Ecto neural progenitor cell (in vitro differentiated cells): ENCODE measurements around the gene ARMC7.
"Not testable (repeated sequence)": the region's sequence is repeated elsewhere in the genome, so short reads cannot be mapped to it uniquely, and the experiment has no call there.

Experiments
- DNase-seq: peaks from one replicate; pipeline ENCODE4 v3.0.0-alpha.2; 2018; ENCODE audit warnings: low spot score

Gene ARMC7

GRCh38 chr17:75130059-75130631 is 20.4 kb downstream of the ARMC7 start:
- no peak for DNase-seq

GRCh38 chr17:75130632-75131277 is 21.0 kb downstream of the ARMC7 start:
- DNase-seq: peak; percentile 86

- DNase-seq: peak; percentile 95
These were observed 21.7 kb downstream of the ARMC7 start, which contains the start of gene NT5C for GRCh38 chr17:75131278-75132017. Gene NT5C, minus strand, starts transcription at chr17:75131742. Its CDS starts 35 bp downstream, at chr17:75131707.

- DNase-seq: not testable (repeated sequence)
These were observed 22.5 kb downstream of the ARMC7 start for GRCh38 chr17:75132018-75133000.

- DNase-seq: no peak
These were observed 23.2 kb downstream of the ARMC7 start for GRCh38 chr17:75133001-75133400.

GRCh38 chr17:75133607-75134347 is 24.0 kb downstream of the ARMC7 start:
- not testable (repeated sequence) for DNase-seq

- DNase-seq: no peak
These were observed 25.7 kb downstream of the ARMC7 start for GRCh38 chr17:75135452-75135851.

- DNase-seq: no peak
These were observed 26.2 kb downstream of the ARMC7 start for GRCh38 chr17:75135946-75136345.

GRCh38 chr17:75137762-75138161 is 28.0 kb downstream of the ARMC7 start:
- DNase-seq: not testable (repeated sequence)

GRCh38 chr17:75138519-75138918 is 28.8 kb downstream of the ARMC7 start:
- no peak for DNase-seq

- no peak for DNase-seq
These were observed 32.6 kb downstream of the ARMC7 start for GRCh38 chr17:75142236-75142971.

GRCh38 chr17:75144816-75145512 is 35.2 kb downstream of the ARMC7 start:
- no peak for DNase-seq

- DNase-seq: no peak
These were observed 36.8 kb downstream of the ARMC7 start for GRCh38 chr17:75146592-75146991.

GRCh38 chr17:75147878-75148546 is 38.2 kb downstream of the ARMC7 start:
- DNase-seq: no peak

- no peak for DNase-seq
These were observed 42.2 kb downstream of the ARMC7 start for GRCh38 chr17:75151930-75152329.

- no peak for DNase-seq
These were observed 42.8 kb downstream of the ARMC7 start for GRCh38 chr17:75152523-75152921.

GRCh38 chr17:75152922-75153779 is 43.4 kb downstream of the ARMC7 start:
- DNase-seq: peak; percentile 76

- peak; percentile 71 for DNase-seq
These were observed 44.0 kb downstream of the ARMC7 start for GRCh38 chr17:75153780-75154194.
